GM21529 (cell line): ENCODE results near the gene FGGY.
"Not testable (repeated sequence)": the region's sequence is repeated elsewhere in the genome, so short reads cannot be mapped to it uniquely, and the experiment has no call there.

Source experiments
- ATAC-seq: cut with Tn5 transposase; IDR thresholded peaks from one replicate; pipeline ENCODE4 v1.9.1; 2021; ENCODE audit not compliant: unreplicated experiment

The FGGY gene

GRCh38 chr1:59565611-59566410, 268.9 kb downstream of the FGGY start:
- ATAC-seq, result no peak

- ATAC-seq, result no peak
These were observed 271.5 kb downstream of the FGGY start for GRCh38 chr1:59568158-59568935.

DNA sequence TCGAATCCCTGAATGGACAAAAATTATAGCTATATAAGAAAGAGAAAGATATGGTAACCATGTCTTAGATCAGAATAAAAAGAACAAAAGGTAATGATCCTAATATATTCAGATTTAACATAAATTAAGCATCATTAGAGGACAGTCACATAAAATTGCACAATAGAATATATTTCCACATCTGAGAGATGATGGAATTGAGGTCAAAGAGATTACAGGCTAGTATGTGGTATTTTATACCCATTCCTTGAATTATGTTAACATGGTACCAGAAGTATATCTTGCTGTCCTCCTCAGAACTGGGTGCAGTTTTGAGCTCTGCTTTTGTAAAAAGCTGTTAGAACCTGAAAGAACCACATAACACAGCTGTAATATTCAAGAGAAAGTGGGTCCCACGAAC, 272.3 kb downstream of the FGGY start:
- no peak for ATAC-seq

- ATAC-seq, result peak; percentile 83
These were observed 273.6 kb downstream of the FGGY start for GRCh38 chr1:59570524-59570923.

GRCh38 chr1:59574085-59574484, 277.2 kb downstream of the FGGY start:
- ATAC-seq, result no peak

- ATAC-seq, result no peak
These were observed 280.9 kb downstream of the FGGY start for GRCh38 chr1:59577774-59578173.

GRCh38 chr1:59579222-59579621, 282.3 kb downstream of the FGGY start:
- no peak for ATAC-seq

DNA sequence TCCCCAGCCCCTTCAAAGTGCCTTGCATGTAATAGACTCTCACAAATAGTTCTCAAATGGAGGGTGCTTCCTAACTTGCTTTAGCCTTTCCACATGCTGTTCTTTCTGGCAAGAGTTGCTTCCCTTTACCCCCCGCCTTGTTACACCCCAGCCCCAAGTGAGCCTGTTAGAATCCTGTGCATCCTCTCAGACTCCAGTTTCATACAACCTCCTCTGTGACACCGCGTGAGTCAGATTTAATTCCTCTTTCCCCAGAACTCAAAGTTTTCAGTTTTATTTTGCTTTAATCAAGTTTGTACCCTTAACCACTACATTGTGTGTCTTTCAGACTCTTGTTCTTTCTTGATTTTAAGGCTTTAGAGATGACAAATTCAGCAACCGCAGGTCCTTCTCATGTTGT, 283.4 kb downstream of the FGGY start:
- ATAC-seq, result no peak

DNA sequence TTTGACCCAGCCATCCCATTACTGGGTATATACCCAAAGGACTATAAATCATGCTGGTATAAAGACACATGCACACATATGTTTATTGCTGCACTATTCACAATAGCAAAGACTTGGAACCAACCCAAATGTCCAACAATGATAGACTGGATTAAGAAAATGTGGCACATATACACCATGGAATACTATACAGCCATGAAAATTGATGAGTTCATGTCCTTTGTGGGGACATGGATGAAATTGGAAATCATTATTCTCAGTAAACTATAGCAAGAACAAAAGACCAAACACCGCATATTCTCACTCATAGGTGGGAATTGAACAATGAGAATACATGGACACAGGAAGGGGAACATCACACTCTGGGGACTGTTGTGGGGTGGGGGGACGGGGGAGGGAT, 295.5 kb downstream of the FGGY start:
- not testable (repeated sequence) for ATAC-seq

DNA sequence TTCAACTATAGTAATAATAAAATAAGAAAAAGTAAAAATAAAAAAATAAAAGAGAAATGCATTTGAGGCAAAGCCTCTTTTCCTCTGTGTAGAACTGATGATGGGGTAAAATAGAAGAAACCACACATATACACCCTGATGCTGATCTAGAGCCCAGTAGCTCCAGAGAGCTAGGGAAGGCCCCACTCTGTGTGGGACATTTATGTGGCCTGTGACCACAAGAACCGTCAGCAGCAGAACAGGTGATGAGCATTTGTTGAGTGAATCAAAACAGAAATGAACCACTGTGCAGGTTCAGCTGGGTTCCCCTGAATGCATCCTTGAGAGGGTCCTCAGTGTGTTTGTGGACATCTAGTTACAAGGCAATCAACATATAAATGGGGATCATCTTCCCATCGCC, 296.0 kb downstream of the FGGY start:
- ATAC-seq, result no peak

GRCh38 chr1:59593798-59594790, 297.2 kb downstream of the FGGY start:
- no peak for ATAC-seq

- ATAC-seq, result no peak
These were observed 298.9 kb downstream of the FGGY start for GRCh38 chr1:59595774-59596173.

- no peak for ATAC-seq
These were observed 299.5 kb downstream of the FGGY start for GRCh38 chr1:59596432-59596831.

GRCh38 chr1:59596956-59597355, 300.1 kb downstream of the FGGY start:
- no peak for ATAC-seq

GRCh38 chr1:59597420-59598119, 300.7 kb downstream of the FGGY start:
- no peak for ATAC-seq

- no peak for ATAC-seq
These were observed 301.2 kb downstream of the FGGY start for GRCh38 chr1:59598120-59598440.

- ATAC-seq, result no peak
These were observed 304.1 kb downstream of the FGGY start for GRCh38 chr1:59601041-59601441.

- ATAC-seq, result no peak
These were observed 304.9 kb downstream of the FGGY start for GRCh38 chr1:59601811-59602210.

GRCh38 chr1:59604191-59604590, 307.3 kb downstream of the FGGY start:
- ATAC-seq, result no peak

GRCh38 chr1:59605184-59605583, 308.3 kb downstream of the FGGY start:
- no peak for ATAC-seq

DNA sequence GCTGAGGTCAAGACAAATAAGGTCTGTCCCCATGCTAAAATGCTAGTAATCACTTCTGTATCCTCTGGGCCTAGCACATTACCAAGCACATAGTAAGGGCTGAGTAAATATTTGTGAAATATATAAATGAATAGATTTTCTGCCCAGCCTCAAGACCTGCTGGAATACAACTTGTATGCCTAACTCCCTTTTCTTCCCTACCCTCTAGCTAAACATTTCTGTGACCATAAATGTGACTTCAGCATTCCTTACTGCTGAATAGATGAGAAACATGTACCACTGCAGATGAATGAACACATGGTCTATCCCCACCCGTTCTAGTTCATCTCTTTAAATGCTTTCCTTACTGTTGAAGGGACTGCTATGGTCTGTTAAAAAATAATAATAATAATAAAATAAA, 308.9 kb downstream of the FGGY start:
- no peak for ATAC-seq
